Nephron (organoid): Measurements from ENCODE around the gene EMC9.
A peak's percentile ranks its signal among the peaks of the same experiment; 100 is the strongest.

Experiments
- H3K27ac Mint-ChIP-seq, 3 experiments: 2 replicates each; pipeline ENCODE4 v1.8.0; 2020; ENCODE audit warnings: mixed read lengths in 3 of 3, mild to moderate bottlenecking in 2 of 3, moderate library complexity in 1 of 3
- H3K27me3 Mint-ChIP-seq: 2 replicates; pipeline ENCODE4 v1.8.0; 2021; ENCODE audit warnings: low read depth, mild to moderate bottlenecking, moderate library complexity, mixed read lengths
- H3K36me3 Mint-ChIP-seq: 2 replicates; pipeline ENCODE4 v1.8.0; 2020; ENCODE audit warnings: low read depth, mixed read lengths
- H3K4me1 Mint-ChIP-seq: 2 replicates; pipeline ENCODE4 v1.8.0; 2020; ENCODE audit warnings: mixed read lengths
- H3K4me3 Mint-ChIP-seq, 3 experiments: 2 replicates each; pipeline ENCODE4 v1.8.0; 2020; ENCODE audit warnings: mild to moderate bottlenecking in 3 of 3, mixed read lengths in 3 of 3, moderate library complexity in 2 of 3
- H3K9me3 Mint-ChIP-seq: 2 replicates; pipeline ENCODE4 v1.8.0; 2020; ENCODE audit warnings: mixed read lengths
- CTCF ChIP-seq, 3 experiments: fragments of 200-600 bp; sonication (generic); IDR thresholded peaks; one replicate each; pipeline ENCODE4 v1.5.0; 2021; ENCODE audit warnings: antibody characterized with exemption in 3 of 3; ENCODE audit not compliant: unreplicated experiment in 3 of 3

EMC9 gene

GRCh38 chr14:24162093-24162492, 20.7 kb upstream of the EMC9 start:
- Mint-ChIP-seq H3K27ac (peak overlapping the region; percentile 90 to 96 (median 96)), H3K36me3 (peaks cover 60% of the 10 kb centered on the region), H3K4me3 (peak overlapping the region; percentile 91 to 96 (median 93)), H3K4me1 (peaks cover 16% of the 10 kb centered on the region), H3K27me3 (no peaks in the 10 kb centered on the region), H3K9me3 (no peaks in the 10 kb centered on the region)
- TF ChIP-seq CTCF (IDR thresholded peaks at IDR 0.05; ENCODE audit: unreplicated experiment in 3 of 3) = no peak

GRCh38 chr14:24160850-24161804, 19.7 kb upstream of the EMC9 start, which contains the start of gene IRF9:
Gene IRF9 (plus strand): TSS chr14:24161265. CDS start chr14:24162145, 880 bp downstream.
- no peaks in the 10 kb centered on the region for H3K27me3 Mint-ChIP-seq
- no peaks in the 10 kb centered on the region for H3K9me3 Mint-ChIP-seq
- peaks cover 16% of the 10 kb centered on the region for H3K4me1 Mint-ChIP-seq
- peak; percentile 94 to 96 (median 95) for TF ChIP-seq CTCF (IDR thresholded peaks at IDR 0.05; ENCODE audit: unreplicated experiment in 3 of 3)
- peak within 1 kb of the TSS; percentile 91 to 96 (median 93) for H3K4me3 Mint-ChIP-seq
- peaks cover 57% of the 10 kb centered on the region for H3K36me3 Mint-ChIP-seq
- peak within 1 kb of the TSS; percentile 90 to 96 (median 96) for H3K27ac Mint-ChIP-seq

GRCh38 chr14:24160499-24160849, 19.1 kb upstream of the EMC9 start:
- peak overlapping the region; percentile 21 to 93 (median 55) for H3K4me3 Mint-ChIP-seq
- H3K4me1 Mint-ChIP-seq = peaks cover 16% of the 10 kb centered on the region
- no peaks in the 10 kb centered on the region for H3K27me3 Mint-ChIP-seq
- peaks cover 57% of the 10 kb centered on the region for H3K36me3 Mint-ChIP-seq
- TF ChIP-seq CTCF (IDR thresholded peaks at IDR 0.05; ENCODE audit: unreplicated experiment in 3 of 3) = no peak
- H3K9me3 Mint-ChIP-seq = no peaks in the 10 kb centered on the region
- peak overlapping the region; percentile 46 to 96 (median 90) for H3K27ac Mint-ChIP-seq

GRCh38 chr14:24159777-24160498, 18.5 kb upstream of the EMC9 start:
- Mint-ChIP-seq H3K27me3 (no peaks in the 10 kb centered on the region), H3K4me1 (peaks cover 16% of the 10 kb centered on the region)
- no peak for TF ChIP-seq CTCF (IDR thresholded peaks at IDR 0.05; ENCODE audit: unreplicated experiment in 3 of 3)

GRCh38 chr14:24157331-24157730, 15.9 kb upstream of the EMC9 start:
- no peak for TF ChIP-seq CTCF (IDR thresholded peaks at IDR 0.05; ENCODE audit: unreplicated experiment in 3 of 3)
- H3K4me3 Mint-ChIP-seq = no peak overlapping the region
- H3K4me1 Mint-ChIP-seq = peaks cover 15% of the 10 kb centered on the region
- H3K9me3 Mint-ChIP-seq = no peaks in the 10 kb centered on the region
- H3K36me3 Mint-ChIP-seq = peaks cover 50% of the 10 kb centered on the region
- no peaks in the 10 kb centered on the region for H3K27me3 Mint-ChIP-seq
- no peak overlapping the region for H3K27ac Mint-ChIP-seq

More at GRCh38 chr14:24159777-24160498, 18.5 kb upstream of the EMC9 start:
- peaks cover 57% of the 10 kb centered on the region for H3K36me3 Mint-ChIP-seq
- peak overlapping the region in 1 of 3 experiments; percentile 46 for H3K27ac Mint-ChIP-seq
- peak overlapping the region; percentile 21 to 55 (median 55) for H3K4me3 Mint-ChIP-seq
- no peaks in the 10 kb centered on the region for H3K9me3 Mint-ChIP-seq
